A549 (cell line): ENCODE results near the gene TREH. TPM values are rescaled to one million over a fixed set of nuclear protein-coding genes. Genes with fewer than 3 reads are reported as not detected.

Experiments used
- ATAC-seq, 2 experiments: fragments of 200-7000 bp in 1 of 2; fragments of >200 bp in 1 of 2; cut with Nextera tagmentation in 1 of 2; cut with Tn5 transposase in 1 of 2; 3 replicates each; pipeline versions ENCODE4 v1.8.0 to v1.9.1; 2018 to 2020; ENCODE audit warnings: mild to moderate bottlenecking in 1 of 2, moderate library complexity in 1 of 2
- CTCF ChIA-PET: fragments of 300-600 bp; sonication (Branson Sonifier 250); formaldehyde crosslinking; extraction: SDS; loops from one replicate; lab custom pipeline; 2021; ENCODE audit warnings: antibody characterized with exemption, inconsistent platforms; lab: Yijun Ruan, JAX
- POLR2A ChIA-PET: fragments of 350-600 bp; formaldehyde crosslinking; extraction: SDS; loops from one replicate; lab custom pipeline; 2021; ENCODE audit warnings: antibody characterized with exemption, inconsistent platforms; lab: Yijun Ruan, JAX
- DNase-seq, 2 experiments: peaks; one replicate each; pipeline versions ENCODE4 v3.0.0 to v3.0.0-alpha.2; 2011 to 2016; ENCODE audit warnings: low read depth in 1 of 2, low spot score in 1 of 2
- FAIRE-seq: peaks from 2 replicates; lab custom pipeline; 2011; peaks lifted over from hg19 to GRCh38; lab: Jason Lieb, UNC
- H3K27ac ChIP-seq, 2 experiments: fragments of >200 bp; sonication (Bioruptor Twin); formaldehyde crosslinking; 3 replicates each; pipeline ENCODE4 v1.5.1; 2016 to 2017
- H3K4me1 ChIP-seq: fragments of >200 bp; sonication (Bioruptor Twin); formaldehyde crosslinking; 3 replicates; pipeline ENCODE4 v1.6.1; 2016
- H3K4me2 ChIP-seq: fragments of >200 bp; sonication (Bioruptor Twin); formaldehyde crosslinking; 3 replicates; pipeline ENCODE4 v1.6.1; 2016
- H3K4me3 ChIP-seq: fragments of >200 bp; sonication (Bioruptor Twin); formaldehyde crosslinking; 3 replicates; pipeline ENCODE4 v1.5.1; 2016
- H3K9me3 ChIP-seq: fragments of >200 bp; sonication (Bioruptor Twin); formaldehyde crosslinking; 3 replicates; pipeline ENCODE4 v1.6.1; 2016
- BHLHE40 ChIP-seq: IDR thresholded peaks from 2 replicates; pipeline ENCODE4 v1.6.1; 2012; ENCODE audit warnings: low read depth, low read length, inconsistent platforms
- CBX2 ChIP-seq: fragments of 200-600 bp; sonication (generic); IDR thresholded peaks from 2 replicates; pipeline ENCODE4 v1.6.1; 2016; ENCODE audit warnings: low read depth, mild to moderate bottlenecking, borderline replicate concordance
- CEBPB ChIP-seq, 2 experiments: fragments of >200 bp in 1 of 2; sonication (Bioruptor Twin) in 1 of 2; formaldehyde crosslinking in 1 of 2; IDR thresholded peaks; 2 replicates each; pipeline ENCODE4 v1.6.1; 2012 to 2016
- CHD2 ChIP-seq: fragments of 150-350 bp; IDR thresholded peaks from 2 replicates; pipeline ENCODE4 v1.6.1; 2014; ENCODE audit warnings: low read length; ENCODE audit not compliant: partially characterized antibody
- E2F6 ChIP-seq: IDR thresholded peaks from 2 replicates; pipeline ENCODE4 v1.6.1; 2012; ENCODE audit warnings: low read depth, borderline replicate concordance
- EHMT2 ChIP-seq: fragments of 200-600 bp; sonication (generic); IDR thresholded peaks from 2 replicates; pipeline ENCODE4 v1.6.1; 2016; ENCODE audit warnings: antibody characterized with exemption, low read depth, mild to moderate bottlenecking, moderate library complexity
- ESRRA ChIP-seq: fragments of 150-350 bp; IDR thresholded peaks from 2 replicates; pipeline ENCODE4 v1.6.1; 2014; ENCODE audit warnings: mild to moderate bottlenecking, low read length, borderline replicate concordance
- FOSB ChIP-seq: fragments of 250-450 bp; sonication (Bioruptor Pico); IDR thresholded peaks from 2 replicates; pipeline ENCODE4 v1.5.0; 2020; ENCODE audit warnings: mild to moderate bottlenecking, moderate library complexity
- FOSL2 ChIP-seq, 2 experiments: fragments of 450-650 bp in 1 of 2; fragments of >200 bp in 1 of 2; sonication (Bioruptor Twin) in 1 of 2; formaldehyde crosslinking; IDR thresholded peaks; 2 replicates each; pipeline versions ENCODE4 v1.5.0 to v1.6.1; 2016 to 2020; ENCODE audit warnings: mild to moderate bottlenecking in 1 of 2, moderate library complexity in 1 of 2
- FOXS1 ChIP-seq: fragments of 250-450 bp; sonication (Bioruptor Pico); IDR thresholded peaks from 2 replicates; pipeline ENCODE4 v1.5.0; 2020; ENCODE audit warnings: mild to moderate bottlenecking, moderate library complexity
- HOXB13 ChIP-seq: fragments of 250-450 bp; sonication (Bioruptor Pico); IDR thresholded peaks from 2 replicates; pipeline ENCODE4 v1.5.0; 2020; ENCODE audit warnings: low read depth, mild to moderate bottlenecking, moderate library complexity
- KDM1A ChIP-seq: fragments of 200-600 bp; sonication (generic); IDR thresholded peaks from 2 replicates; pipeline ENCODE4 v1.6.1; 2016; ENCODE audit warnings: low read depth, mild to moderate bottlenecking
- KDM5A ChIP-seq: fragments of 200-600 bp; sonication (generic); IDR thresholded peaks from 2 replicates; pipeline ENCODE4 v1.6.1; 2016; ENCODE audit warnings: antibody characterized with exemption, mild to moderate bottlenecking
- MAFK ChIP-seq: fragments of 450-650 bp; IDR thresholded peaks from 2 replicates; pipeline ENCODE4 v1.6.1; 2014; ENCODE audit not compliant: partially characterized antibody
- POLR2A ChIP-seq: IDR thresholded peaks from 2 replicates; pipeline ENCODE4 v1.6.1; 2012; ENCODE audit warnings: mild to moderate bottlenecking, low read length
- POLR2AphosphoS2 ChIP-seq: conservative IDR thresholded peaks from 2 replicates; pipeline ENCODE4 v1.6.1; 2012; ENCODE audit warnings: low read length, improper control_type of control experiment, inconsistent platforms
- RAD21 ChIP-seq, 2 experiments: fragments of >200 bp in 1 of 2; sonication (Bioruptor Twin) in 1 of 2; formaldehyde crosslinking in 1 of 2; IDR thresholded peaks in 1 of 2; conservative IDR thresholded peaks in 1 of 2; 2 replicates in 1 of 2; 3 replicates in 1 of 2; pipeline ENCODE4 v1.6.1; 2012 to 2018; ENCODE audit warnings: inconsistent platforms in 1 of 2
- TFCP2L1 ChIP-seq: fragments of 250-450 bp; sonication (Bioruptor Pico); IDR thresholded peaks from 2 replicates; pipeline ENCODE4 v1.5.0; 2021; ENCODE audit warnings: mild to moderate bottlenecking
- WGBS: methylation state at CpG from one replicate; pipeline ENCODE4 v1.1.6; 2017; ENCODE audit errors: missing lambda C conversion rate; 5-methylcytosine and 5-hydroxymethylcytosine counted together
- polyA plus RNA-seq, 4 experiments: library from polyadenylated mRNA; depleted of rRNA in 3 of 4; stranded (reverse); fragments of >200 nt; fragmentation: RNase III in 1 of 4; extraction: RNeasy Plus Mini Kit Qiagen cat#74134 plus additional on column Dnase treatment in 1 of 4; gene quantifications; 2 replicates in 3 of 4; 3 replicates in 1 of 4; pipeline ENCODE4 v1.2.3, GENCODE V29; 2011 to 2017
- TF ChIP-seq, protein P1 (sequence below): fragments of 450-650 bp; IDR thresholded peaks from 2 replicates; pipeline ENCODE4 v1.6.1; 2014; ENCODE audit warnings: antibody characterized with exemption
- TF ChIP-seq, protein P2 (sequence below): fragments of >200 bp; sonication (Bioruptor Twin); formaldehyde crosslinking; IDR thresholded peaks from 3 replicates; pipeline ENCODE4 v1.6.1; 2016
- TF ChIP-seq, protein P3 (sequence below): IDR thresholded peaks from 2 replicates; pipeline ENCODE4 v1.6.1; 2012

The TREH gene
- polyA plus RNA-seq, 2 of the 4 experiments (the other 2 are of a cell fraction): 0.06 TPM; not detected in 1

DNA sequence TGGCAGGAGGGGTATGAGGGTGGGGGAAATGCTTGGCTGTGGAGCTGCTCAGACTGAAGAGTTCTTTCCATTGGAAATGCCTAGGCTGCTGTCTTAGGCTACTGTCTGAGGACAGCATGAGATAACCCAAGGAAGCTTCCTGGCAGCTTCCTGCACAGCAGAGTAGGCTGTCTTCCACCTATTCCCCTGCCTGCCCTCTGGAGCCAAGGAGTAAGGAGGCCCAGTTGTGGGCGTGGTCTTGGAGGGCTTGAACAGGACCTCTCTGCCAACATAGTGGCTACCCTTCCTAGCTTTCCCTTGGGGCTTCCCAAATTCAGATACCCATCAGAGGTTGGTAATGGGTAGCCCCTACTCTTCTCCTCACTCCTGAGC is 46.1 kb downstream of the TREH start (continued):
- TF ChIP-seq, protein P1, sequence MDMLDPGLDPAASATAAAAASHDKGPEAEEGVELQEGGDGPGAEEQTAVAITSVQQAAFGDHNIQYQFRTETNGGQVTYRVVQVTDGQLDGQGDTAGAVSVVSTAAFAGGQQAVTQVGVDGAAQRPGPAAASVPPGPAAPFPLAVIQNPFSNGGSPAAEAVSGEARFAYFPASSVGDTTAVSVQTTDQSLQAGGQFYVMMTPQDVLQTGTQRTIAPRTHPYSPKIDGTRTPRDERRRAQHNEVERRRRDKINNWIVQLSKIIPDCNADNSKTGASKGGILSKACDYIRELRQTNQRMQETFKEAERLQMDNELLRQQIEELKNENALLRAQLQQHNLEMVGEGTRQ: no peak
- TF ChIP-seq CBX2 (no peak), E2F6 (no peak), CHD2 (no peak)

DNA sequence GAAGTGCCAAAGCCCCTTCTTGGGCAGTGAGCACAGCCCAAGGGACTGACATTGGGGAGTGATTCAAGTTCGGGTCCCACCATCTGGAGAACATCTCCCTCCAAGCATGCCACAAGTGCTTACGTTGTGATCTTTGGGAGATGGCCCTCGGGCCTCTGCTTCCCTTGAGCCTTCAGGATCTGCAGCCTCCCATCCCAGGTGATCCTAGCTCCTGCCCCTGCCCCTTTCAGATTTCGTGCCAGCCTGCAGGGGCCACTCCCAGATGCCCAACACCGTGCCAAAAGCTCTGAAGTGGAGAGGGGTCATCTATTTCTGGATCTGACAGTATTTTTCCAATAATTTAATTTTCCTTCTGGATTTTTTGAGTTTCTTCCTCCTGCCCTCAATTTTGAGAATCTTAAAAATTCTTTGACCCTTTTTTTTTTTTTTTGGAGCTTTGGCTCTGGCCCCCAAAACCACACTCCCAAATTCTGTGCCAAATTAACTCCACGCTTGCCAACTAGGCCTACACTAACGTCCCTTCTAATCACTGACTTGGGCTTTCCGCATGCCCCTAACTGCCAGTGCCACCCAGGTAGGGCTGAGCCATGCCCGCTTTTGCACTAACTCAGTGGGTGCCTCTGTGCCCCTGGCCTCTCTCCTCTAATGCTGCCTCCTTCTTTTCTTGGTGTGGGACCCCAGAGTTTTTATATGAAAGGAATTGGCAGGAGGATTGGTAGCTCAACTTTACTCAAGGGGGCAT is 46.7 kb downstream of the TREH start:
- Histone ChIP-seq H3K4me1 (peaks cover 5% of the 10 kb centered on the region; the same call in 2 of the 3 replicates), H3K4me2 (no peak overlapping the region), H3K27ac (no peak overlapping the region)
- POLR2A ChIA-PET: no interaction called here
- no peak for ATAC-seq
- CTCF ChIA-PET: interaction anchor here (0.9 to 20.3 kb wide), 5 partner anchors 10 to 27 kb away, joined by 3 to 224 read pairs (median 6); partner anchors contain the start of gene PHLDB1
- FAIRE-seq: no peak
- TF ChIP-seq, protein P2, sequence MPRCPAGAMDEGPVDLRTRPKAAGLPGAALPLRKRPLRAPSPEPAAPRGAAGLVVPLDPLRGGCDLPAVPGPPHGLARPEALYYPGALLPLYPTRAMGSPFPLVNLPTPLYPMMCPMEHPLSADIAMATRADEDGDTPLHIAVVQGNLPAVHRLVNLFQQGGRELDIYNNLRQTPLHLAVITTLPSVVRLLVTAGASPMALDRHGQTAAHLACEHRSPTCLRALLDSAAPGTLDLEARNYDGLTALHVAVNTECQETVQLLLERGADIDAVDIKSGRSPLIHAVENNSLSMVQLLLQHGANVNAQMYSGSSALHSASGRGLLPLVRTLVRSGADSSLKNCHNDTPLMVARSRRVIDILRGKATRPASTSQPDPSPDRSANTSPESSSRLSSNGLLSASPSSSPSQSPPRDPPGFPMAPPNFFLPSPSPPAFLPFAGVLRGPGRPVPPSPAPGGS: no peak
- TF ChIP-seq, all 56 proteins: peak for 0
- Histone ChIP-seq H3K9me3 (no peaks in the 10 kb centered on the region), H3K4me3 (no peak overlapping the region)
- DNase-seq: no peak
- WGBS: 73% methylated on average over 8 of the region's 9 CpGs

DNA sequence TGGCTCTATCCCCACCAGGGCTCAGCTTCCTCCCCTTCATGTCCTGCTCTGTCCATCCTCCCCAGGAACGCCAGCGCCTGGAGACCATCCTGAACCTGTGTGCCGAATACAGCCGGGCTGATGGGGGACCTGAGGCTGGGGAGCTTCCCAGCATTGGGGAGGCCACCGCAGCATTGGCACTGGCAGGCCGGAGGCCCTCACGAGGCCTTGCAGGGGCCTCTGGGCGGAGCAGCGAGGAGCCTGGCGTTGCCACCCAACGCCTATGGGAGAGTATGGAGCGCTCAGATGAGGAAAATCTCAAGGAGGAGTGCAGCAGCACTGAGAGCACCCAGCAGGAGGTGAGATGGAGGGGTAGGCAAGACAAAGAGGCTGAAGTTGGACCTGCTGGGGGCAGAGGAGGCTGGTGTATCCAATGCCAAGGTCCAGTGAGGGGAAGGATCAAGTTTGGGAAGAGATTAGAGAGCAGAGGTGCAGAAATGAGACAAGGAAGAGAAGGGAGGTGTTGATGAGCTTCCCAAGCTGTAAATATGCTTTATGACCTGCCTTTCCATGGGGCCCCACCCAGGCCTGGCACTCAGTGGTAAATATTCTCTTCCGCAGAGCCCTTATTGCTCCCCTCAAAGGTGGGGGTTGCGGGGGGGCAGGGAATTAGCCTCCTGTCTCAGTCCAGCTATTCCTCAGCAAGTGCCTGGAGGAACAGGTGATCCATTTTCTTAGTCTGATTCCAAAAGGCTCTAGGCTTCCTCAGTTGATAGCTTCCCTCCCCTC is 48.1 kb downstream of the TREH start:
- CTCF ChIA-PET: interaction anchor here (0.7 to 20.3 kb wide), 4 partner anchors 12 to 60 kb away, joined by 3 to 224 read pairs (median 4); partner anchors contain the start of gene PHLDB1
- ATAC-seq (no peak), FAIRE-seq (no peak)
- no peaks in the 10 kb centered on the region for H3K9me3 ChIP-seq
- WGBS: 95% methylated on average over 8 of the region's 14 CpGs
- TF ChIP-seq HOXB13 (CRISPR knock-in tag) (no peak), EHMT2 (no peak), POLR2AphosphoS2 (no peak), POLR2A (no peak), BHLHE40 (no peak), TFCP2L1 (no peak), FOXS1 (CRISPR knock-in tag) (no peak), CHD2 (no peak), KDM1A (no peak), ESRRA (no peak), RAD21 (conservative IDR thresholded peaks at IDR 0.05 in 1 of 2, IDR thresholded peaks at IDR 0.05 in 1 of 2) (no peak), FOSL2 (IDR thresholded peaks at IDR 0.05) (no peak), FOSL2 (CRISPR knock-in tag; IDR thresholded peaks at IDR 0.05) (no peak), E2F6 (no peak), FOSB (CRISPR knock-in tag) (no peak), KDM5A (no peak), CEBPB (IDR thresholded peaks at IDR 0.05) (no peak), MAFK (no peak)
- TF ChIP-seq, protein P3, sequence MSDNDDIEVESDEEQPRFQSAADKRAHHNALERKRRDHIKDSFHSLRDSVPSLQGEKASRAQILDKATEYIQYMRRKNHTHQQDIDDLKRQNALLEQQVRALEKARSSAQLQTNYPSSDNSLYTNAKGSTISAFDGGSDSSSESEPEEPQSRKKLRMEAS: no peak
- TF ChIP-seq, protein P2: no peak
- TF ChIP-seq, all 56 proteins: peak for 0
- POLR2A ChIA-PET: no interaction called here
- no peak for DNase-seq
- Histone ChIP-seq H3K4me2 (no peak overlapping the region), H3K27ac (no peak overlapping the region), H3K4me3 (no peak overlapping the region), H3K4me1 (peaks cover under 1% of the 10 kb centered on the region; the same call in 1 of the 3 replicates)
